Neural cell (in vitro differentiated cells): ENCODE results near the gene NDUFS5. TPM values are rescaled to one million over a fixed set of nuclear protein-coding genes. Genes with fewer than 3 reads are reported as not detected.

Experiments used
- H2AFZ ChIP-seq: fragments of 200-600, 300-800 bp; sonication (generic), shearing (Covaris generic); 2 replicates; pipeline ENCODE4 v1.6.0; 2014; ENCODE audit warnings: low read depth, mild to moderate bottlenecking, antibody characterized with exemption, low read length, moderate library complexity
- H3F3A ChIP-seq: fragments of 200-600 bp; shearing (Covaris generic); 2 replicates; pipeline ENCODE4 v1.6.1; 2016; ENCODE audit warnings: mild to moderate bottlenecking, moderate library complexity, mixed read lengths, antibody characterized with exemption, low read length; ENCODE audit not compliant: insufficient read depth, poor library complexity, severe bottlenecking
- H3K27ac ChIP-seq: fragments of 200-600, 300-800 bp; sonication (generic), shearing (Covaris generic); 2 replicates; pipeline ENCODE4 v1.5.1; 2014; ENCODE audit warnings: mild to moderate bottlenecking, low read length, moderate library complexity
- H3K27me3 ChIP-seq: fragments of 300-800, 200-600 bp; sonication (generic), shearing (Covaris generic); 2 replicates; pipeline ENCODE4 v1.6.0; 2014; ENCODE audit warnings: mild to moderate bottlenecking, low read depth, low read length, moderate library complexity; ENCODE audit not compliant: insufficient read depth
- H3K36me3 ChIP-seq: fragments of 300-800, 200-600 bp; sonication (generic), shearing (Covaris generic); 2 replicates; pipeline ENCODE4 v1.5.1; 2014; ENCODE audit warnings: mild to moderate bottlenecking, antibody characterized with exemption, low read length, moderate library complexity; ENCODE audit not compliant: insufficient read depth
- H3K4me2 ChIP-seq: fragments of 300-800, 200-600 bp; sonication (generic), shearing (Covaris generic); 2 replicates; pipeline ENCODE4 v1.6.0; 2014; ENCODE audit warnings: mild to moderate bottlenecking, low read length
- H3K4me3 ChIP-seq: fragments of 300-800, 200-600 bp; sonication (generic), shearing (Covaris generic); 2 replicates; pipeline ENCODE4 v1.5.1; 2014; ENCODE audit warnings: mild to moderate bottlenecking, low read length, moderate library complexity
- H3K79me2 ChIP-seq: fragments of 200-600 bp; shearing (Covaris generic); replicated peaks from 2 replicates; pipeline ENCODE4 v1.6.0; 2014; ENCODE audit warnings: mild to moderate bottlenecking, low read length, moderate library complexity; ENCODE audit not compliant: insufficient read depth
- H3K9ac ChIP-seq: fragments of 300-800, 200-600 bp; sonication (generic), shearing (Covaris generic); 2 replicates; pipeline ENCODE4 v1.6.1; 2016; ENCODE audit warnings: mild to moderate bottlenecking, low read length, mixed read lengths
- H3K9me2 ChIP-seq: fragments of 200-600 bp; shearing (Covaris generic); 2 replicates; pipeline ENCODE4 v1.6.1; 2016; ENCODE audit warnings: mild to moderate bottlenecking, low read length, mixed read lengths; ENCODE audit not compliant: insufficient read depth
- H3K9me3 ChIP-seq: fragments of 200-600, 300-800 bp; sonication (generic), shearing (Covaris generic); 2 replicates; pipeline ENCODE4 v1.6.1; 2016; ENCODE audit warnings: mild to moderate bottlenecking, mixed run types, low read length, moderate library complexity, mixed read lengths
- H4K20me1 ChIP-seq: fragments of 200-600 bp; shearing (Covaris generic); 2 replicates; pipeline ENCODE4 v1.6.1; 2016; ENCODE audit warnings: mild to moderate bottlenecking, mixed run types; ENCODE audit not compliant: insufficient read depth
- EP300 ChIP-seq: fragments of 450-650 bp; conservative IDR thresholded peaks from 2 replicates; pipeline ENCODE4 v1.6.1; 2014; ENCODE audit warnings: antibody characterized with exemption, mild to moderate bottlenecking, moderate library complexity; ENCODE audit not compliant: poor library complexity, severe bottlenecking
- EZH2 ChIP-seq: fragments of 200-600, 300-800 bp; shearing (Covaris generic), sonication (generic); IDR thresholded peaks from 2 replicates; pipeline ENCODE4 v1.6.1; 2014; ENCODE audit warnings: antibody characterized with exemption, low read length, borderline replicate concordance, mild to moderate bottlenecking; ENCODE audit not compliant: insufficient read depth, poor library complexity, severe bottlenecking
- MXI1 ChIP-seq: fragments of 450-650 bp; conservative IDR thresholded peaks from 2 replicates; pipeline ENCODE4 v1.6.1; 2014; ENCODE audit warnings: antibody characterized with exemption, mild to moderate bottlenecking; ENCODE audit not compliant: poor library complexity, severe bottlenecking
- POLR2AphosphoS5 ChIP-seq: IDR thresholded peaks from 2 replicates; pipeline ENCODE4 v1.6.1; 2012
- RAD21 ChIP-seq: fragments of 450-650 bp; conservative IDR thresholded peaks from 2 replicates; pipeline ENCODE4 v1.6.1; 2014; ENCODE audit warnings: antibody characterized with exemption, mild to moderate bottlenecking, moderate library complexity
- SMC3 ChIP-seq: fragments of 450-650 bp; conservative IDR thresholded peaks from 2 replicates; pipeline ENCODE4 v1.6.1; 2014; ENCODE audit warnings: antibody characterized with exemption, mild to moderate bottlenecking, moderate library complexity; ENCODE audit not compliant: poor library complexity
- TAF1 ChIP-seq: IDR thresholded peaks from 2 replicates; pipeline ENCODE4 v1.6.1; 2012; ENCODE audit warnings: low read depth
- polyA plus RNA-seq: library from polyadenylated mRNA; depleted of rRNA; stranded (reverse); fragments of >200 nt; gene quantifications from 2 replicates; pipeline ENCODE4 v1.2.3, GENCODE V29; 2014
- TF ChIP-seq, protein P1 (sequence below): IDR thresholded peaks from 2 replicates; pipeline ENCODE4 v1.6.1; 2012; ENCODE audit warnings: borderline replicate concordance
- TF ChIP-seq, protein P2 (sequence below): fragments of 450-650 bp; IDR thresholded peaks from 2 replicates; pipeline ENCODE4 v1.5.1; 2014; ENCODE audit warnings: antibody characterized with exemption, mild to moderate bottlenecking, moderate library complexity; ENCODE audit not compliant: poor library complexity, severe bottlenecking

NDUFS5 gene
- polyA plus RNA-seq, 1 donor from 2014 or later, result 1,398 TPM

DNA sequence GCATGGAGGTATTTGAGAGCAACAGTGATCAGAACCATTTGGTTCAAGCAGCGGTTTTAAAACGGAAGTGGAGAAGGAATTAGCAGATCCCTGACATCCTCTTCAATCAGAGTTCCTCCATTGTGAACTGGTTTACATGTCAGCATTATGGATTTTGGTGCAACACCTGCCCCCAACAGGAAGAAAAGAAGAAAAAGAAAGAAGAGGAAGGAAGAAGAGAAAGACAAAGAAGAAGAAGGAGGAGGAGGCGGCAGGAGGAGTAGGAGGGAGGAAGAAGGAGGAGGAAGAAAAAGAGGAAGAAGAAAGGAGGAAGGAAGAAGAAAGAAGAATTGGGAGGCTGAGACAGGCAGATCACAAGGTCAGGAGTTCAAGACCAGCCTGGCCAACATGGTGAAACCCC is 17.4 kb downstream of the NDUFS5 start:
- no peaks in the 10 kb centered on the region for H3K9me3 ChIP-seq
- peaks cover 11% of the 10 kb centered on the region for H3K36me3 ChIP-seq
- H3F3A ChIP-seq, result no peaks in the 10 kb centered on the region
- H3K79me2 ChIP-seq, result no peaks in the 10 kb centered on the region
- TF ChIP-seq EZH2 (no peak), TAF1 (no peak), EP300 (no peak), SMC3 (no peak), POLR2AphosphoS5 (no peak), RAD21 (no peak), MXI1 (no peak)
- TF ChIP-seq, protein P1, sequence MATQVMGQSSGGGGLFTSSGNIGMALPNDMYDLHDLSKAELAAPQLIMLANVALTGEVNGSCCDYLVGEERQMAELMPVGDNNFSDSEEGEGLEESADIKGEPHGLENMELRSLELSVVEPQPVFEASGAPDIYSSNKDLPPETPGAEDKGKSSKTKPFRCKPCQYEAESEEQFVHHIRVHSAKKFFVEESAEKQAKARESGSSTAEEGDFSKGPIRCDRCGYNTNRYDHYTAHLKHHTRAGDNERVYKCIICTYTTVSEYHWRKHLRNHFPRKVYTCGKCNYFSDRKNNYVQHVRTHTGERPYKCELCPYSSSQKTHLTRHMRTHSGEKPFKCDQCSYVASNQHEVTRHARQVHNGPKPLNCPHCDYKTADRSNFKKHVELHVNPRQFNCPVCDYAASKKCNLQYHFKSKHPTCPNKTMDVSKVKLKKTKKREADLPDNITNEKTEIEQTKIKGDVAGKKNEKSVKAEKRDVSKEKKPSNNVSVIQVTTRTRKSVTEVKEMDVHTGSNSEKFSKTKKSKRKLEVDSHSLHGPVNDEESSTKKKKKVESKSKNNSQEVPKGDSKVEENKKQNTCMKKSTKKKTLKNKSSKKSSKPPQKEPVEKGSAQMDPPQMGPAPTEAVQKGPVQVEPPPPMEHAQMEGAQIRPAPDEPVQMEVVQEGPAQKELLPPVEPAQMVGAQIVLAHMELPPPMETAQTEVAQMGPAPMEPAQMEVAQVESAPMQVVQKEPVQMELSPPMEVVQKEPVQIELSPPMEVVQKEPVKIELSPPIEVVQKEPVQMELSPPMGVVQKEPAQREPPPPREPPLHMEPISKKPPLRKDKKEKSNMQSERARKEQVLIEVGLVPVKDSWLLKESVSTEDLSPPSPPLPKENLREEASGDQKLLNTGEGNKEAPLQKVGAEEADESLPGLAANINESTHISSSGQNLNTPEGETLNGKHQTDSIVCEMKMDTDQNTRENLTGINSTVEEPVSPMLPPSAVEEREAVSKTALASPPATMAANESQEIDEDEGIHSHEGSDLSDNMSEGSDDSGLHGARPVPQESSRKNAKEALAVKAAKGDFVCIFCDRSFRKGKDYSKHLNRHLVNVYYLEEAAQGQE, result no peak
- TF ChIP-seq, protein P2, sequence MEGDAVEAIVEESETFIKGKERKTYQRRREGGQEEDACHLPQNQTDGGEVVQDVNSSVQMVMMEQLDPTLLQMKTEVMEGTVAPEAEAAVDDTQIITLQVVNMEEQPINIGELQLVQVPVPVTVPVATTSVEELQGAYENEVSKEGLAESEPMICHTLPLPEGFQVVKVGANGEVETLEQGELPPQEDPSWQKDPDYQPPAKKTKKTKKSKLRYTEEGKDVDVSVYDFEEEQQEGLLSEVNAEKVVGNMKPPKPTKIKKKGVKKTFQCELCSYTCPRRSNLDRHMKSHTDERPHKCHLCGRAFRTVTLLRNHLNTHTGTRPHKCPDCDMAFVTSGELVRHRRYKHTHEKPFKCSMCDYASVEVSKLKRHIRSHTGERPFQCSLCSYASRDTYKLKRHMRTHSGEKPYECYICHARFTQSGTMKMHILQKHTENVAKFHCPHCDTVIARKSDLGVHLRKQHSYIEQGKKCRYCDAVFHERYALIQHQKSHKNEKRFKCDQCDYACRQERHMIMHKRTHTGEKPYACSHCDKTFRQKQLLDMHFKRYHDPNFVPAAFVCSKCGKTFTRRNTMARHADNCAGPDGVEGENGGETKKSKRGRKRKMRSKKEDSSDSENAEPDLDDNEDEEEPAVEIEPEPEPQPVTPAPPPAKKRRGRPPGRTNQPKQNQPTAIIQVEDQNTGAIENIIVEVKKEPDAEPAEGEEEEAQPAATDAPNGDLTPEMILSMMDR, result no peak
- no peak overlapping the region for H3K9ac ChIP-seq
- no peak overlapping the region for H2AFZ ChIP-seq
- H3K27me3 ChIP-seq, result no peaks in the 10 kb centered on the region
- H3K27ac ChIP-seq, result no peak overlapping the region
- H3K4me3 ChIP-seq, result no peak overlapping the region
- no peaks in the 10 kb centered on the region for H3K9me2 ChIP-seq
- H4K20me1 ChIP-seq, result no peaks in the 10 kb centered on the region
- H3K4me2 ChIP-seq, result no peak overlapping the region

DNA sequence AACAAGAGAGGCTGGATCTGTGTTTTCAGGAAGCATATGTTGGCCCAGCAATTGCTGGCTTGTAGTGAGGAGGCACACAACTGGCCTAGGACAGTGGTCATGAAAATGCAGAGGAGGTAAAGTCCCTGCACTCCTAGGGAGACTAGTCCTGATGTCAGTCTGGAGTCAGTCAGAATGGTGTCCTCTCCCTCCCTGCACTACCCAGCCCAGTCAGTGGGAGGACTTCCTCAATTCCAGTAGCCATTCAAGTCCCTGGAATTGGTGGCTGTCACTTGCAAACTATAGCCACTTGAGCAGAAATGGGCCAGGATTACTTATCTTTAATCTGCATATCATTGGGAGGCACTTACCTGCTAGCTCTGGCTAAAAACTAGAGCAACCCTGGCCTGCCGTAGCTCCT is 18.6 kb downstream of the NDUFS5 start:
- no peak for TF ChIP-seq POLR2AphosphoS5
- TF ChIP-seq, protein P1, result no peak
- TF ChIP-seq RAD21, result no peak
- TF ChIP-seq TAF1, result no peak
- no peak for TF ChIP-seq EZH2
- no peak for TF ChIP-seq EP300
- TF ChIP-seq SMC3, result no peak
- TF ChIP-seq, protein P2, result no peak
- no peak for TF ChIP-seq MXI1
- H3K27ac ChIP-seq, result no peak overlapping the region
- no peaks in the 10 kb centered on the region for H3K9me3 ChIP-seq
- H3K9ac ChIP-seq, result no peak overlapping the region
- H3K9me2 ChIP-seq, result no peaks in the 10 kb centered on the region
- H3K4me2 ChIP-seq, result no peak overlapping the region
- H3K4me3 ChIP-seq, result no peak overlapping the region
- H2AFZ ChIP-seq, result no peak overlapping the region
- no peaks in the 10 kb centered on the region for H3F3A ChIP-seq
- no peaks in the 10 kb centered on the region for H4K20me1 ChIP-seq
- peaks cover 11% of the 10 kb centered on the region for H3K36me3 ChIP-seq
- no peaks in the 10 kb centered on the region for H3K79me2 ChIP-seq
- no peaks in the 10 kb centered on the region for H3K27me3 ChIP-seq
